H1 (cell line): Measurements from ENCODE around the gene ARHGAP21. TPM values are rescaled to one million over a fixed set of nuclear protein-coding genes. Genes with fewer than 3 reads are reported as not detected.
"Not testable (repeated sequence)": the region's sequence is repeated elsewhere in the genome, so short reads cannot be mapped to it uniquely, and the experiment has no call there.

Source experiments
- CTCF ChIA-PET: fragments of 300-600 bp; sonication (Branson Sonifier 250); formaldehyde crosslinking; loops from one replicate; lab custom pipeline; 2021; ENCODE audit not compliant: partially characterized antibody; lab: Charles Lee
- POLR2A ChIA-PET: fragments of 300-600 bp; sonication (Branson Sonifier 250); formaldehyde crosslinking; loops from one replicate; lab custom pipeline; 2021; ENCODE audit warnings: inconsistent platforms; ENCODE audit not compliant: partially characterized antibody; lab: Charles Lee
- DNase-seq, 2 experiments: peaks; one replicate each; pipeline versions ENCODE4 v3.0.0 to v3.0.0-alpha.2; 2010 to 2022; ENCODE audit warnings: low spot score in 2 of 2, low read depth in 1 of 2, mixed read lengths in 1 of 2
- FAIRE-seq: peaks from 2 replicates; lab custom pipeline; 2011; peaks lifted over from hg19 to GRCh38; lab: Jason Lieb, UNC
- H2AFZ ChIP-seq: 2 replicates; pipeline ENCODE4 v1.8.1; 2012; ENCODE audit warnings: low read length, inconsistent platforms
- H2AK5ac ChIP-seq: 2 replicates; pipeline ENCODE4 v1.6.1; 2013; ENCODE audit warnings: low read depth, low read length
- H2BK120ac ChIP-seq: replicated peaks from 2 replicates; pipeline ENCODE3; 2013; ENCODE audit warnings: low read depth, low read length, inconsistent platforms
- H2BK12ac ChIP-seq: 2 replicates; pipeline ENCODE4 v1.6.1; 2013; ENCODE audit warnings: low read depth, low read length
- H2BK15ac ChIP-seq: 2 replicates; pipeline ENCODE4 v1.6.1; 2013; ENCODE audit warnings: low read length
- H2BK20ac ChIP-seq: 2 replicates; pipeline ENCODE4 v1.6.1; 2013; ENCODE audit warnings: low read length
- H2BK5ac ChIP-seq: 2 replicates; pipeline ENCODE4 v1.6.1; 2013; ENCODE audit warnings: low read depth, low read length
- H3K14ac ChIP-seq: 2 replicates; pipeline ENCODE4 v1.6.1; 2013; ENCODE audit warnings: inconsistent platforms; ENCODE audit not compliant: insufficient read length
- H3K18ac ChIP-seq: 2 replicates; pipeline ENCODE4 v1.6.1; 2013; ENCODE audit warnings: low read length; ENCODE audit errors: extremely low read depth
- H3K23ac ChIP-seq: 2 replicates; pipeline ENCODE4 v1.6.1; 2013; ENCODE audit warnings: inconsistent platforms; ENCODE audit not compliant: insufficient read length
- H3K23me2 ChIP-seq: 2 replicates; pipeline ENCODE4 v1.6.1; 2013; ENCODE audit warnings: low read depth, low read length
- H3K27ac ChIP-seq: 2 replicates; pipeline ENCODE4 v1.6.1; 2011; ENCODE audit warnings: low read depth, low read length, inconsistent platforms
- H3K27me3 ChIP-seq, 4 experiments: replicated peaks in 1 of 4; 1 replicate in 1 of 4; 2 replicates in 3 of 4; pipeline versions ENCODE4 v1.6.1 to v1.8.1; 2011 to 2013; ENCODE audit warnings: low read length in 3 of 4, mild to moderate bottlenecking in 3 of 4, inconsistent platforms in 2 of 4, mixed read lengths in 2 of 4, moderate library complexity in 1 of 4; ENCODE audit not compliant: control insufficient read depth in 3 of 4, insufficient read depth in 3 of 4; ENCODE audit errors: extremely low read depth in 1 of 4
- H3K36me3 ChIP-seq, 4 experiments: 2 replicates each; pipeline versions ENCODE4 v1.6.1 to v1.8.1; 2011 to 2013; ENCODE audit warnings: mild to moderate bottlenecking in 4 of 4, low read length in 3 of 4, moderate library complexity in 2 of 4, control low read depth in 1 of 4, inconsistent platforms in 1 of 4; ENCODE audit not compliant: insufficient read depth in 4 of 4, control insufficient read depth in 2 of 4
- H3K4ac ChIP-seq: replicated peaks from 2 replicates; pipeline ENCODE3; 2013; ENCODE audit warnings: low read length, low read depth, mixed read lengths, inconsistent platforms; ENCODE audit not compliant: insufficient read length
- H3K4me1 ChIP-seq, 4 experiments: replicated peaks in 1 of 4; 1 replicate in 1 of 4; 2 replicates in 3 of 4; pipeline versions ENCODE4 v1.6.1 to v1.8.1; 2011 to 2013; ENCODE audit warnings: low read length in 3 of 4, inconsistent platforms in 2 of 4, mixed read lengths in 1 of 4; ENCODE audit not compliant: insufficient read depth in 4 of 4, control insufficient read depth in 3 of 4
- H3K4me2 ChIP-seq, 2 experiments: 2 replicates each; pipeline versions ENCODE4 v1.6.1 to v1.8.1; 2011 to 2013; ENCODE audit warnings: low read depth in 2 of 2, low read length in 2 of 2, control low read depth in 1 of 2, inconsistent platforms in 1 of 2, mild to moderate bottlenecking in 1 of 2; ENCODE audit not compliant: insufficient read depth in 1 of 2
- H3K4me3 ChIP-seq, 4 experiments: fragments of 200-600, 300-600 bp in 1 of 4; sonication (generic), shearing (Covaris generic), sonication (Bioruptor Twin) in 1 of 4; 2 replicates each; pipeline versions ENCODE4 v1.5.1 to v1.8.1; 2011 to 2016; ENCODE audit warnings: low read length in 4 of 4, low read depth in 3 of 4, control low read depth in 2 of 4, inconsistent platforms in 2 of 4, mild to moderate bottlenecking in 2 of 4, mixed read lengths in 1 of 4, moderate library complexity in 1 of 4; ENCODE audit not compliant: insufficient read depth in 2 of 4; ENCODE audit errors: extremely low read depth in 1 of 4
- H3K56ac ChIP-seq: replicated peaks from 2 replicates; pipeline ENCODE3; 2013; ENCODE audit warnings: low read depth, mild to moderate bottlenecking, mixed read lengths, low read length, inconsistent platforms; ENCODE audit not compliant: insufficient read length
- H3K79me1 ChIP-seq: 2 replicates; pipeline ENCODE4 v1.6.1; 2013; ENCODE audit warnings: low read depth, low read length, control low read depth
- H3K79me2 ChIP-seq, 2 experiments: 2 replicates each; pipeline versions ENCODE4 v1.6.1 to v1.8.1; 2012 to 2013; ENCODE audit warnings: low read length in 2 of 2, mild to moderate bottlenecking in 2 of 2, inconsistent platforms in 1 of 2; ENCODE audit not compliant: insufficient read depth in 2 of 2, control insufficient read depth in 1 of 2
- H3K9ac ChIP-seq, 4 experiments: replicated peaks in 1 of 4; 1 replicate in 1 of 4; 2 replicates in 3 of 4; pipeline versions ENCODE4 v1.6.1 to v1.8.1; 2011 to 2013; ENCODE audit warnings: low read depth in 3 of 4, low read length in 3 of 4, control low read depth in 2 of 4, mild to moderate bottlenecking in 2 of 4, moderate library complexity in 2 of 4, inconsistent platforms in 1 of 4; ENCODE audit errors: extremely low read depth in 1 of 4
- H3K9me3 ChIP-seq, 2 experiments: 2 replicates each; pipeline versions ENCODE4 v1.6.1 to v1.8.1; 2012 to 2013; ENCODE audit warnings: mild to moderate bottlenecking in 2 of 2, moderate library complexity in 2 of 2, control low read depth in 1 of 2, inconsistent platforms in 1 of 2, low read depth in 1 of 2, low read length in 1 of 2, mixed read lengths in 1 of 2; ENCODE audit not compliant: insufficient read depth in 2 of 2
- H4K20me1 ChIP-seq, 2 experiments: replicated peaks in 1 of 2; 2 replicates each; pipeline versions ENCODE3 to v1.8.1; 2011 to 2013; ENCODE audit warnings: inconsistent platforms in 2 of 2, low read length in 2 of 2, mild to moderate bottlenecking in 1 of 2; ENCODE audit not compliant: insufficient read depth in 2 of 2, control insufficient read depth in 1 of 2
- H4K5ac ChIP-seq: 2 replicates; pipeline ENCODE4 v1.6.1; 2013; ENCODE audit warnings: low read length, low read depth, mixed read lengths, inconsistent platforms; ENCODE audit not compliant: insufficient read length
- H4K8ac ChIP-seq: 2 replicates; pipeline ENCODE4 v1.8.0; 2013; ENCODE audit warnings: mild to moderate bottlenecking, moderate library complexity, low read length, inconsistent platforms; ENCODE audit not compliant: insufficient read depth; ENCODE audit errors: extremely low read depth
- H4K91ac ChIP-seq: replicated peaks from 2 replicates; pipeline ENCODE3; 2013; ENCODE audit warnings: low read length, mixed read lengths, inconsistent platforms; ENCODE audit not compliant: insufficient read length
- WGBS, 2 experiments: shearing (Covaris generic) in 1 of 2; methylation state at CpG; one replicate each; pipeline versions ENCODE4 v1.1.6 to v1.1.7; 2013 to 2015; ENCODE audit warnings: low lambda C conversion rate in 2 of 2, mixed read lengths in 2 of 2, inconsistent platforms in 1 of 2, low coverage in 1 of 2, missing lambda C conversion rate in 1 of 2; ENCODE audit not compliant: insufficient replicate concordance in 2 of 2, insufficient coverage in 1 of 2, insufficient read length in 1 of 2; ENCODE audit errors: extremely low coverage in 1 of 2, missing lambda C conversion rate in 1 of 2; 5-methylcytosine and 5-hydroxymethylcytosine counted together
- polyA plus RNA-seq, 7 experiments: library from polyadenylated mRNA; depleted of rRNA in 3 of 7; stranded (reverse) in 5 of 7; unstranded in 2 of 7; fragments of >200 nt in 5 of 7; fragments of 200-250 nt in 2 of 7; gene quantifications; 1 replicate in 5 of 7; 2 replicates in 1 of 7; 4 replicates in 1 of 7; pipeline versions ENCODE4 v1.2.1 to v1.2.3, GENCODE V29; 2011 to 2013; ENCODE audit warnings: missing spikeins in 2 of 7, mixed read lengths in 2 of 7
- total RNA-seq: library from RNA; stranded (reverse); fragmentation: NEBNext Ultra II Directional; extraction: Animal tissue kit (Norgen Biotek cat#: 25700); gene quantifications from 2 replicates; pipeline ENCODE4 v1.2.1, GENCODE V29; 2021

ARHGAP21 gene
- total and polyA plus RNA-seq, 2 of the 8 experiments (the other 6 are each of a cell fraction or from before 2014, with no cell fraction given), result 14.4 to 35.3 TPM

DNA sequence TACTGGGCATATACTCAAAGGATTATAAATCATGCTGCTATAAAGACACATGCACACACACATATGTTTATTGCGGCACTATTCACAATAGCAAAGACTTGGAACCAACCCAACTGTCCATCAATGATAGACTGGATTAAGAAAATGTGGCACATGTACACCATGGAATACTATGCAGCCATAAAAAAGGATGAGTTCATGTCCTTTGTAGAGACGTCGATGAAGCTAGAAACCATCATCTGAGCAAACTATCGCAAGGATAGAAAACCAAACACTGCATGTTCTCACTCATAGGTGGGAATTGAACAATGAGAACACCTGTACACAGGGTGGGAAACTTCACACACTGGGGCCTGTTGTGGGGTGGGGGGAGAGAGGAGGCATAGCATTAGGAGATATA lies 65.4 kb downstream of the ARHGAP21 start:
- H3K9me3 ChIP-seq, H3K4me3 ChIP-seq, H3K56ac ChIP-seq, H3K23me2 ChIP-seq, H3K27ac ChIP-seq, H3K4ac ChIP-seq, H2BK120ac ChIP-seq, H2BK15ac ChIP-seq, H3K79me2 ChIP-seq, H3K36me3 ChIP-seq, H4K5ac ChIP-seq, POLR2A ChIA-PET, H3K4me2 ChIP-seq, H2AFZ ChIP-seq, H3K27me3 ChIP-seq, H2BK12ac ChIP-seq, H3K79me1 ChIP-seq, H3K9ac ChIP-seq, H2BK20ac ChIP-seq, H2AK5ac ChIP-seq, CTCF ChIA-PET, H4K91ac ChIP-seq, H3K4me1 ChIP-seq, H3K14ac ChIP-seq, H3K23ac ChIP-seq, DNase-seq, H2BK5ac ChIP-seq, FAIRE-seq, H3K18ac ChIP-seq, H4K20me1 ChIP-seq, H4K8ac ChIP-seq: not testable (repeated sequence)
- 99% methylated on average over 4 of the region's 4 CpGs; no CpG with 5 or more reads in 1 of the 2 experiments for WGBS, 2 experiments

DNA sequence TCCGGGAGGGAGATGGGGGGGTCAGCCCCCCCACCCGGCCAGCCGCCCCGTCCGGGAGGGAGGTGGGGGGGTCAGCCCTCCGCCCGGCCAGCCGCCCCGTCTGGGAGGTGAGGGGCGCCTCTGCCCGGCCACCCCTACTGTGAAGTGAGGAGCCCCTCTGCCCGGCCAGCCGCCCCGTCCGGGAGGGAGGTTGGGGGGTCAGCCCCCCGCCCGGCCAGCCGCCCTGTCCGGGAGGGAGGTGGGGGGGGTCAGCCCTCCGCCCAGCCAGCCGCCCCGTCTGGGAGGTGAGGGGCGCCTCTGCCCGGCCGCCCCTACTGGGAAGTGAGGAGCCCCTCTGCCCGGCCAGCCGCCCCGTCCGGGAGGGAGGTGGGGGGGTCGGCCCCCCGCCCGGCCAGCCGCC lies 67.4 kb downstream of the ARHGAP21 start:
- H3K9ac ChIP-seq, H3K4me2 ChIP-seq, H4K5ac ChIP-seq, H4K8ac ChIP-seq, H3K18ac ChIP-seq, CTCF ChIA-PET, H2BK5ac ChIP-seq, FAIRE-seq, H3K23ac ChIP-seq, H3K27me3 ChIP-seq, H3K36me3 ChIP-seq, H3K14ac ChIP-seq, H2AFZ ChIP-seq, H2BK120ac ChIP-seq, H3K56ac ChIP-seq, H3K79me1 ChIP-seq, H3K79me2 ChIP-seq, H3K4me1 ChIP-seq, H3K27ac ChIP-seq, POLR2A ChIA-PET, H2BK15ac ChIP-seq, H4K91ac ChIP-seq, H2BK20ac ChIP-seq, H3K9me3 ChIP-seq, H2AK5ac ChIP-seq, H3K23me2 ChIP-seq, H3K4ac ChIP-seq, H4K20me1 ChIP-seq, H2BK12ac ChIP-seq, H3K4me3 ChIP-seq, DNase-seq: not testable (repeated sequence)
- no CpG with 5 or more reads among the region's 33 CpGs for WGBS, 2 experiments
